Left colon (tissue), 2 donors: ENCODE data around the gene HECTD4. TPM values are rescaled to one million over a fixed set of nuclear protein-coding genes. Genes with fewer than 3 reads are reported as not detected.
"Not testable (repeated sequence)": the region's sequence is repeated elsewhere in the genome, so short reads cannot be mapped to it uniquely, and the experiment has no call there.

Source experiments
- ATAC-seq: fragments of 200-7000 bp; cut with Tn5 transposase; one replicate; pipeline ENCODE4 v1.9.1; 2020; ENCODE audit warnings: mild to moderate bottlenecking, moderate library complexity
- DNase-seq, 2 donors: peaks; one replicate each; pipeline ENCODE4 v3.0.0-alpha.2; 2020
- intact Hi-C, 2 donors: fragments of 100-400 bp; cut with DNase I in 1 of 2; cut with micrococcal nuclease in 1 of 2; formaldehyde crosslinking; loops; one replicate each; pipeline versions ENCODE4 v1.11.2 to v1.14.0; 2022; cut with DNase I, micrococcal nuclease
- total RNA-seq, 2 donors: library from RNA; stranded (reverse); fragmentation: NEBNext Ultra II Directional; extraction: Animal tissue kit (Norgen Biotek cat#: 25700); gene quantifications; one replicate each; pipeline ENCODE4 v1.2.1, GENCODE V29; 2021
- donor health status: DM: no; HTN: no; CAD: no.
- donor health status: DM: yes; HTN: yes; CAD: no.

Gene HECTD4
- total RNA-seq, 2 donors from 2014 or later = 49.3 to 61.3 TPM

DNA sequence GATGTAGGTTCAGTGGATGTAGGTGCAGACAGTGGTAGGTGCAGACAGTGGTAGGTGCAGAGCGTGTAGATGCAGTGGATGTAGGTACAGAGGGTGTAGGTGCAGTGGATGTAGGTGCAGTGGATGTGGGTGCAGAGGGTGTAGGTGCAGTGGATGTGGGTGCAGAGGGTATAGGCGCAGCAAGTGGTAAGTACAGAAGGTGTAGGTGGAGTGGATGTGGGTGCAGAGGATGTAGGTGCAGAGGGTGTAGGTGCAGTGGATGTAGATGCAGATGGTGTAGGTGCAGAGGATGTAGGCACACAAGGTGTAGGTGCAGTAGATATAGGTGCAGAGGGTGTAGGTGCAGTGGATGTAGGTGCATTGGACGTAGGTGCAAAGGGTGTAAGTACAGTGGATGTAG is 86.0 kb downstream of the HECTD4 start:
- ATAC-seq (no peak), DNase-seq (no peak)
- intact Hi-C loops = no loop called here

DNA sequence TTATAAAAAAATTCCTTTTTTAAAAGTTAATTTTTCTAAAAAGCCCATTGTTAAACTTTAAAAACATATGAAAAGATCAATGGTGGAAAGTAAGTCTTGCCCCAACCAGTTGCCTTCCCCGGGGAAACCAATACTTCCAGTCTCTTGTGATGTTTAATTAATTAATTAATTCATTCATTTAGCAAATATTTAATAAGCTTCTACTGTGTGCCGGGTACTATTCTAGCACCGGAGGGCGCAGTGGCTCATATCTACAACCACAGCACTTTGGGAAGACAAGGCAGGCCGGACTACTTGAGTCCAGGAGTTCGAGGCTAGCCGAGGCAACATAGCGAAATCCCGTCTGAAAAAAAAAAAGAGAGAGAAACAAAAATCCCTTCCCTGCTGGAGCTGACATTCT is 87.4 kb downstream of the HECTD4 start:
- intact Hi-C loops = no loop called here
- no peak for DNase-seq
- no peak for ATAC-seq

DNA sequence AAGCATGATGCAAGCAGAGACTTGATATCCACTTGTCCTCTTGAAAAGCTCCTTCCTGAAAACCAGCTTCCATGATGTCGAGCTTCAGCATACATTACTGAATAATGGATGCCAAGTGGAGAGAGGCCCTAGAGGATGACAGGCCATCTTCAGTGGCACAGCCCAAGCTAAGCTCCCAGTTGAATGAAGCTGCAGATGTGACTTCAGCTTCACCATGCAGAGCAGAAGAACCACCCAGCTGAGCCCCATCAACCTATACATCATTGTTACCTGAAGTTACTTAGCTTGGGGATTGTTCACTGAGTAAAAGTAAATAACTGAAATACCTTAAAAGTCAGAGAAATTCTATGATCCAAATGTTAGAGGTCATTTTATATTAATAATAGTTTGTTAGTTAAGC is 93.6 kb downstream of the HECTD4 start:
- no peak for ATAC-seq
- no peak for DNase-seq
- intact Hi-C loops = no loop called here

DNA sequence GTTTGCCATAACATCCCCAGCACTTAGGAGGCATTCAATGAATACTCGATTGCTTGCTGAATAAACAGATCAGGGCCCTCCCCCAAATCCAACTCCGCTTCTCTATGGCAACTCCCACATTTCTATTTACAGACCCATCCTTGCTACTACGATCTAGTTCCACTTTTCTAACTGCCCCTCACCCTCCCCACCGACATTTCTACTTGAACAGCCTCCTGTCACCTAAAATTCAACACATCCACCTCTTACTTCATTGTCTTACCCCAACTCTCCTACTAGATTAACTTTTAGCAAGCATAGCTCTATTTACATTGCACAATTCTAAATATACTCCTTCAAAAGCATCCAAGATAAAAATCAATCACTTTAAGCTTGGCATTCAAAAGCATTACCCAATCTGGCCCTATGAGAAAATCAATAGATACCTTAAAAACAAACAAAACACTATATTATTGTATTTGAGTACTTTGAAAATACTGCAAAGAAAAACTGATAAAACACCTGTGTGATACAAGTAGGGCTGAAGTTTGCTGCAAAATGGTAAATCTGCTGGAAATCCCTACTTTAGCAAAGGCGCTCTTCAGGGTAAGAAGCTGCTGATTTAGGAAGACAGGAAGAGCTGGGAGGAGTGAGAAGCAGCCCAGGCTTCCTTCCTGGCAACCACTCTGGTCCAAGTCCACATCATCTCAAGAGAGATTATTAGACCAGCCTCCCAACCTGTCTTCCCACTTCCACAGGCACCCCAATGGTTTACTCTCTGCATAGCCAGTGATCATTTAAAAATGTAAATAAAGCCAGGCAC is 96.4 kb downstream of the HECTD4 start:
- ATAC-seq (no peak), DNase-seq (no peak)
- intact Hi-C loops = no loop called here

DNA sequence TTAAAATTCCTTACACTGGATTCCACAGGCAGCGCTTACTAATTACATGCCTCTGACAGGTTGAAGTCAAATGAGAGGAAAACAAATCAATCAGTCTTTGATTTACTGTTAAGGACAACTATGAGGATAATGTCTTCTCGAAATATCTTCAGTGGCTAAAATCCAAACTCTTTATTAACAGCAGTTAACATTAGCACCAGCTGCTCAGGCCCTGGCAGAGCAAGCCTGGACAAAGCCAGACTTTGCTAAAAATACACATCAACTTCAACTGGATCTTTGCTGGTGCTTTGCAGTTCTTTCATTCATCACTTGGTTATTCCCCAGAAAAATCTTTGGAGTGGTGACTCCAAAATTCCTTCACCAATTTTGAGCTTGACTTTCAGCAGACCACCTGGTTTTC is 98.7 kb downstream of the HECTD4 start:
- intact Hi-C loops = no loop called here
- DNase-seq = no peak
- no peak for ATAC-seq

DNA sequence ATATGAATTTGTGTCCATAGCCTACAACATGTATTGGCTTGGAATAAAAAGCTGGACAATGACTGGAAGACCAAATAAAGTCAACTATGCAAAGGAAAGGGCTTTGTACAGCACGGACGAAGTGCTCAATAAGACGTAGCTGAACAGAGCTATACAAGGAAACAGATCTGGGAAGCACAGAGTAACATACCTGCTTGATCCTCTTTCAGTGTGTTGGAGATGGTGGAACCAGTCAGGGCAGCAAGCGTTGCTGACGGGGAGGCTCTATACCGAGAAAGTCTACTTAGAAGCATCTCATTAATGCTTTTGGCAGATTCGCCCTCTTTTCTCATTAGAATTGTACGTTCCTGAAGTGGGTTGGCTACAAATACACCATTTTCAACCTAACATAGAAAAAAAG is 99.3 kb downstream of the HECTD4 start:
- intact Hi-C loops = no loop called here
- ATAC-seq (no peak), DNase-seq (no peak)

DNA sequence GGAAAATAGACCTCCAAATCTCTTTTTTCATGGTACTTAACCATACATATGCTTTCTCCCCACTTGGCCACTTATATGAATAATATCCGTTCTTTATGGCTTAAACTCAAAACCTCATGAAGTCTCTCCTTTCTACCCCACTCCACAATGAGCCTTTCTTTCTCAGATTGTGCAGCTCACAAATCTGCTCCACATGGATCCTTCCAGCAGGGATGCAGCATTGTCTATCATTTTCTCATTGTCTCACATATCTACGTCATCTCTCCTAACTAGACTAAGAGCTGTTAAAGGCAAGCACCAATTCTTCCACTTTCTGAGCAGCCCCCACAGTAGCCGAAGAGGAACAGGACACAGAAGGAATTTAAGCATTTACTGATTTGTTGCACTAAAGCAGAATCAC is 106.4 kb downstream of the HECTD4 start:
- no peak for ATAC-seq
- intact Hi-C loops = no loop called here
- no peak for DNase-seq

DNA sequence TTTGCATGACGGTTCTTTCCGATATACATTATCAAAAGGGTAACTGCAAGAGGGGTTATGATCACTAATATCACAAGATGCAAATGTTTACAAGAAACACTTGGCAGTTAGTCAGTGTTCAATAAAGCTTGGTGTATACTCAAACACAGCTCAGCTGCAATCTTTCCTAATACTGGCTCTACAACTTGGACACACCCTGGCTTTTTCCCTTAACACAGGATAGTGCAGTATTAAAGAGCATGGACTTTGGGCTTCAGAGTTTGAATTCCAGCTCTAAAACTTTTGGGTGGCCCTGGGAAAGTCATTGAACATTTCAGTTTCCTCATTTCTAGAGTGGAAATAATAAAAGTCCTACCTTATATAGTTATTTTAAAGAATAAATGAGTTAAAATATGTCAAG is 107.0 kb downstream of the HECTD4 start:
- peak; percentile 100 for ATAC-seq
- DNase-seq = no peak
- intact Hi-C loops = no loop called here

DNA sequence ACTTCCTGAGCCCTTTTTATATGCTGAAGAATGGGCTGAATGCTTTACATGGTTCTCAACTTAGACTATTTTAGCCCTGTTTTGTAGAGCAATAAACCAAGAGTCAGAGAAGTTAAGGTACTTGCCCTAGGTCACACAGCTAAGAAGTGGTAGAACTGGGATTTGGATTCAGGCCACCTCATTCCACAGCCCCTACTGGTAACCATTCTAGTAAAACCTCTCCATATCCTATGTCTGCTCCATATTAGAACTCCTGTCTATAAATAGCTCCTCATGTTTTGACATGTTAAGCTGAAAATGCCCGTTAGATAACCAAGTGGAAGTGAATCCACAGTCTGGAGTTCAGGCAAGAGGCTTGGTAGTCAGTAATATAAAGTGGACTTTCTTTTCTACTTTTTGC is 111.6 kb downstream of the HECTD4 start:
- intact Hi-C loops = no loop called here
- ATAC-seq = no peak
- DNase-seq = no peak

DNA sequence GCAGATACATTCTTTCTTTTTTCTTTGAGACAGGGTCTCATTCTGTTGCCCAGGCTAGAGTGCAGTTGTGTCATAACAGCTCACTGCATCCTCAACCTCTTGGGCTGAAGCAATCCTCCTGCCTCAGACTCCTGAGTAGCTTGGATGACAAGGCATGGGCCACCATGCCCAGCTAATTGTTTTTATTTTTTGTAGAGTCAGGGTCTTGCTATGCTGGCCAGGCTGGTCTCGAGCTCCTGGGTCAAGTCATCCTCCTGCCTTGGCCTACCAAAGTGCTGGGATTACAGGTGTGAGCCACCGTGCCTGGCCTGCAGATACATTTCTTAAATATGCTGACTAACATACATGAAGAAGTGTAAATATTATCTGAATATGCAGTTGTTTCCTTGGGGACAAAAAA is 115.8 kb downstream of the HECTD4 start:
- intact Hi-C loops = no loop called here
- DNase-seq (no peak), ATAC-seq (no peak)

DNA sequence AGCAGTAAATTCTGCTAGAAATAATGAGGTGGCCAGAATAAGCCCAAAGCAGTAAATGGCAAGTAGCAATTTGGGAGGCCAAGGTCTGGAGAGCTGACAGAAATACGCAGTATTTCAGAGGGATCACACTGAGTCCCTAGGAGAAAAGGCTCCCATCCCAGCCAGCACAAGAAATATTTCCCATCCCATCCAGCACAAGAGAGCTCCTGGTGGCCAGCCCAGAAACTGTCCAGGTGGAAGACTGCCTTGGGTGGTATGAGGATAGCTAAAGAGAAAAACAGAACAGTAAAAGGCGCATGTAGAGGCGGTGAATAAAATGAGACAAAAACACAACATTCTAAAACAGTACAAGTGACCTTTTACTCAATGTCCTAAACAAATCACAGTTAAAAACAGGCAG is 120.7 kb downstream of the HECTD4 start:
- no peak for ATAC-seq
- DNase-seq = no peak
- intact Hi-C loops = no loop called here

DNA sequence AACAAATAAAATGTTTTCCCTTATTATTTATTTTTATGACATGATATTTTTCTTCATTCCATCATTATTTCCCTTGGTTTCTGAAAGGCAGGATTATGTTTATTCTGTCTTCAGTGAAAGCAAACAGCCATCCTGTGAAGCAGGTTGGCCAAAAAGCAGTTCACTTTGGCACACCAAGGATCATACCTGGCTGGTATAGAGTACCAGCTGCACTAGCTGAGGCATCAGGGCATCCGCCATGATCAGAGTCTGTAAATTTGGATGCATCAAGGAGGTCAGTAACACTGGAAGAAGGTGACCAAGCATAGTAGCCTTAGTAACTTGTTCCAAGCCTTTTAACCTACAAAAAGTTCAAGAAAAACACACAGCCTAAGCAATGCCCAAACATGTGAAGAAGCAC is 123.3 kb downstream of the HECTD4 start:
- DNase-seq (no peak), ATAC-seq (no peak)
- intact Hi-C loops = no loop called here

DNA sequence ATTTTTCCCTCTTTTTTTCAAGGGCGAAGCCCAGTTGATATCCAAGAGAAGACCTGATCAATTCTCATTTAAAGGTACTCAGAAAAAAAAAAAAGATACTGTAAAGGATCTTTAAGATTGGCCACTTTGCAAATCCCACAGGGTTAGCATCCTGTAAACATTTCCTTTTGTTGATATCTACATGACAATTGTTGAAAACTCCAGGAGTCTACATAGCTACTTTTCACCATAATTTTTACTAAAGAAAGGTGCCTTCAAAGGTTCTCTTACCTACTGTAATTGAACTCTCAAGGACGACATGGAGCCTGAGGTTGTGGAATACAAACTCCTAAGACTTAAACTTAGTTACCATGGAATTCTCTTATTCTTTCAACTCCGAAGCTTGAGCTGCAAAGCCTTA is 125.5 kb downstream of the HECTD4 start:
- ATAC-seq (no peak), DNase-seq (no peak)
- intact Hi-C loops = no loop called here

DNA sequence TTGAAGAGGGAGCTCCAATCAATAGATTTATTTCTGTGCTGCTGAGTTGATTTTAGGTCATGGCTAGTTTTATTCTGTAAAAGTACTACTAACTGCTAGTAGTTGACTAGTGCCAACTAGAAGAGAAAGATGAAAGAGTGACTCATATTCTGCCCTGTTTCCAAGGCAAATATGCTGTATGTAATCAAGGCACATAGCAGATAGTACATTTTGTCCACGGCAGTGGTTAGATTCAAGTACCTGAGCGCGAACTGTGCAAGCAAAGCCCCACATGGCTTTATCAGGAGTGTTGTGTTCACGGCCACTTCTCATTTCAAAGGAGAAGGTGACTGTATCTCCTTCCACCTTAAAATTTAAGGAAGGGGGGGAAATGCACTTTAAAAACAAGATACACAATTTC is 130.0 kb downstream of the HECTD4 start:
- no peak for DNase-seq

DNA sequence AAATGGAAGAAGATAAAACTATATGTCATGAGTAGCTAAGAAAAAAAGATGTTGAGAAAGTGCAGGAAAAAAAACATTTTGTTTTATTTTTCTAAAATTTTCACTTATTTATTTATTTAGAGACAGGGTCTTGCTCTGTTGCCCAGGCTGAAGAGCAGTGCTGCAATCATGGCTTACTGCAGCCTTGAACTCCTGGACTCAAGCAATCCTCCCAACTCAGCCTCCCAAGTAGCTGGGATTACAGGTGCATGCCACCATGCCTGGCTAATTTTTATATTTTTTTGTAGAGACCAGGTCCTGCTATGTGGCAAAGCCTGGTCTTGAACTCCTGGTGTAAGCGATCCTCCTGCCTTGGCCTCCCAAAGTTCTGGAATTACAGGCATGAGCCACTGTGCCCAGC is 137.3 kb downstream of the HECTD4 start:
- intact Hi-C loops = not testable (repeated sequence)

More for the DNA sequence above, 130.0 kb downstream of the HECTD4 start:
- ATAC-seq = no peak
- intact Hi-C loops = no loop called here

DNA sequence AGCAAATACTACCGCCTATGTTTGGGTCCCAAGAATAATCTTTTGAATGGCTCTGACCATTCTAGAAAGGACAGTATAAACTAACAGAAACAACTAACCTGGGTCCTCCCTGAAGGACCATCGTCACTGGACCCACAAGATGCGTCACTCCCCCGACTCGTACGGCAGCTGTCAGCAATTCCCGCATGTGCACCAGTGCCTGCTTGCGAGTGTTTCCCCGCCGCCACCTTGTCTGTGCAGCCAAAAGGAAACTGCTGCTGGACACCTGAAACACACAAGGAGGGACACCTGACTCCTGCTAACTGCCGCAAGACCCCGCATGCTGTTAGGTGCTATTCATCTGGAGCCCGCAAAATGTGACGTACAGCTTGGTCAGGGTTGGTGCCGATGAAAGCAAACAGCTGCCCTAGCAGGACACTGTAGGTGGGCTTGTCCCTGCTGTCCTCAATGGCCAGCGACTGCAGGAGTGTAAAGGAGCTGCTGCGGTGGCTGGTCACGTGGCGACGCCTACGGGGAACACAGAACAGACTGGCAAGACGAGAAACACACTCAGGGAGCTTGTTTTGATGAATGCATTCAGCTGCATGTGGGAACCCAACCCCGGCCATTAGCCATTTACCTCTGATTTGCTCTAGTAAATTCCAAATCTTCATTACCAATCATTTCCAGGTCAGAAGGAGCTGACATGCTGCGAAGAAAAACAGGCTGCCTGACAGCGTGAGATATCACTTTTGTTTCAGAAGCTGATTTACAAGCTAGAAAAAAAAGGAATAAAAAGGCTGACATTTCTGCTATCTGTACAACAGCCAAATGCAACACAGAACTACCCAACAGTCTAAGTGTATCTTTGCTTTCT is 138.7 kb downstream of the HECTD4 start:
- DNase-seq = no peak
- intact Hi-C loops = no loop called here
- no peak for ATAC-seq

More for the DNA sequence above, 137.3 kb downstream of the HECTD4 start:
- not testable (repeated sequence) for ATAC-seq, DNase-seq

DNA sequence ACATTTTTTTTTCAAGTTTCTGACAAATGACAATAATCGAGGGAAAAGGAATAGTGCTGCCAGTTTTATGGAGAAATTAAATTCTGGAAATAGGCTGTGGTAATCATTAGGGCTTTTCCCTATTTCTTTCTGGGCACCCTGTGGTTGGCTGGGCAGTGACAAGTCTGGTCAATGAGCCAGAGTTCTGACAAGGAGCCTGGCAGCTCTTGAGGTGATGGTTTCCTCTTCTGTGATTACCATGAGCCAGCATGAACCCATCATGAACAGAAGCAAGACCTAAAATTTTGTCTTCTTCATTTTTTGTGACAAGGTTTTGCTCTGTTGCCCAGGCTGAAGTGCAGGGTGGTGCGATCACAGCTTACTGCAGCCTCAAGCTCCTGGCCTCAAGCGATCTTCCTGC is 141.1 kb downstream of the HECTD4 start:
- intact Hi-C loops = no loop called here
- ATAC-seq = no peak
- no peak for DNase-seq

DNA sequence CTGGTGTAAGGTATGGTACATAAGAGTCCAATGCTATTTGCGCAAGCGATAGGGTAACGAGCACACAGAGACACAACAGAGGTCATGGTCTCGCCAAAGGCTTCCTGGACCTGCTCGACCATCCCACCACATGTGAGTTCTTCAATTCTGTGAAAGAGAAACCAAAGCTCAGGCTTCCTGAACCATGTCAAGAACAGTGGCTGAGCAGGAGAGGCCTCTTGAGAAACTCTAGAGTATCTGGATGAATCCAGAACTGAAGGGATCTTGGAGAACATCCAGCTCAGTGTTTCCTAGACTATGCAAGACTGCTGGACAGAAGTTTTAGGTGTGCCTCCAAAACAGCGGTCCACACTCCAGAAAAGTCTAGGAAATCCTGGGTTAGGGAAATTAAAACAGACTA is 142.3 kb downstream of the HECTD4 start:
- no peak for DNase-seq
- intact Hi-C loops = no loop called here
- no peak for ATAC-seq

DNA sequence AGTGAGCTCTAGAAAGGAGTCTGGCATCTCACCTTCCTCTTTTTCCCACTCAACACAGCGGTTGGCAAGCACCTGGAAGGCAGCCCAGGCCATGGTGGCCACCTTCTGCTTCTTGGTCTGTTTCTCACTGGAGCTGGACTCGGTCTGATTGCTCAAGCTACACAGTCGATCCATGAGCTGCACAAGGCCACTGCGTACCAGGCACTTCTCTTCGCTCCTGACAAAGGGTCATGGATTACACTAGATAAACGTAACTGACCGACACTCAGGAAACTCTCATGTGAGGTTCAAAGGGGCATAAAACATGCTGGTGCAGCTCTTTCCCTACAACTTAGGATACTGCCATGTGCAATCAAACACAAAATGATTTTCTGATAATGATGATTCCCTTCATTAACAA is 143.2 kb downstream of the HECTD4 start:
- DNase-seq = no peak
- intact Hi-C loops = no loop called here
- no peak for ATAC-seq

DNA sequence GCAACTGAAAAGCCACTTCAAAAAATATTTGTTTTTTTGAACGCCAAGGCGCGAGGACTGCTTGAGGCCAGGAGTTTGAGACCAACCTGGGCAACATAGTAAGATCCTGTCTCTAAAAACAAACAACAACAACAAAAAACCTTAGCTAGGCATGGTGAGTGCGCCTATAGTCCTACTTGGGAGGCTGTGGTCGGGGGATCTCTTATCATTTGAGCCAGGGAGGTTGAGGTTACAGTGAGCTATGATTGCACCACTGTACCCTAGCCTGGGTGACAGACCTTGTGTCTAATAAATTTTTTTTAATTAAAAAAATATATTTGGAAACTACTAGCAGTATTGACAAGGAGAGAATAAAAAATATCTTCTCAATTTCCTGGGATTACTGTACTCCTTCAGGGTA is 143.8 kb downstream of the HECTD4 start:
- intact Hi-C loops = no loop called here
- ATAC-seq (no peak), DNase-seq (no peak)
